Caco-2 (cell line): ENCODE data around the gene AGK. TPM values are rescaled to one million over a fixed set of nuclear protein-coding genes. Genes with fewer than 3 reads are reported as not detected.
A peak's percentile ranks its signal among the peaks of the same experiment; 100 is the strongest.

Source experiments
- BruUV-seq: library from RNA; stranded (reverse); fragments of 400-500 nt; replicated peaks from 2 replicates; lab custom pipeline; 2021; lab: Mats Ljungman, UMichigan
- CTCF ChIA-PET: fragments of 300-600 bp; sonication (Branson Sonifier 250); formaldehyde crosslinking; loops from one replicate; lab custom pipeline; 2022; ENCODE audit warnings: antibody characterized with exemption; lab: Charles Lee
- POLR2A ChIA-PET: fragments of 300-600 bp; sonication (Branson Sonifier 250); formaldehyde crosslinking; loops from one replicate; lab custom pipeline; 2022; ENCODE audit warnings: antibody characterized with exemption; lab: Charles Lee
- DNase-seq, 2 experiments: peaks; one replicate each; pipeline versions ENCODE4 v3.0.0 to v3.0.0-alpha.2; 2020 to 2022
- H3K27me3 ChIP-seq: replicated peaks from 2 replicates; pipeline ENCODE4 v1.6.0; 2011; ENCODE audit warnings: low read length; ENCODE audit not compliant: control insufficient read depth, insufficient read depth
- H3K36me3 ChIP-seq: 2 replicates; pipeline ENCODE4 v1.5.1; 2011; ENCODE audit warnings: low read length; ENCODE audit not compliant: control insufficient read depth, insufficient read depth
- H3K4me1 ChIP-seq: fragments of 250-450 bp; sonication (Bioruptor Pico); 2 replicates; pipeline ENCODE4 v1.5.1; 2020; ENCODE audit warnings: mild to moderate bottlenecking
- H3K4me3 ChIP-seq: 2 replicates; pipeline ENCODE4 v1.5.1; 2011; ENCODE audit warnings: low read depth, mild to moderate bottlenecking, control low read depth, low read length
- H3K9me3 ChIP-seq: fragments of 250-450 bp; sonication (Bioruptor Pico); 2 replicates; pipeline ENCODE4 v1.5.1; 2020; ENCODE audit warnings: mild to moderate bottlenecking, moderate library complexity
- H3K27ac Mint-ChIP-seq: one replicate; pipeline ENCODE4 v1.8.0; 2022; ENCODE audit warnings: mixed read lengths; ENCODE audit not compliant: unreplicated experiment
- H3K27me3 Mint-ChIP-seq: one replicate; pipeline ENCODE4 v1.8.0; 2022; ENCODE audit warnings: mixed read lengths; ENCODE audit not compliant: insufficient read depth, unreplicated experiment
- H3K36me3 Mint-ChIP-seq: one replicate; pipeline ENCODE4 v1.8.0; 2022; ENCODE audit warnings: mild to moderate bottlenecking, mixed read lengths; ENCODE audit not compliant: insufficient read depth, unreplicated experiment
- H3K4me1 Mint-ChIP-seq: one replicate; pipeline ENCODE4 v1.8.0; 2022; ENCODE audit warnings: low read depth, mixed read lengths; ENCODE audit not compliant: unreplicated experiment
- H3K4me3 Mint-ChIP-seq: one replicate; pipeline ENCODE4 v1.8.0; 2022; ENCODE audit warnings: mild to moderate bottlenecking, moderate library complexity, mixed read lengths; ENCODE audit not compliant: unreplicated experiment
- H3K9me3 Mint-ChIP-seq: one replicate; pipeline ENCODE4 v1.8.0; 2022; ENCODE audit warnings: mixed read lengths; ENCODE audit not compliant: unreplicated experiment
- CTCF ChIP-seq, 2 experiments: fragments of 200-600 bp in 1 of 2; IDR thresholded peaks; 1 replicate in 1 of 2; 2 replicates in 1 of 2; pipeline versions ENCODE4 v1.5.1 to v1.8.0; 2011 to 2022; ENCODE audit warnings: antibody characterized with exemption in 1 of 2, control low read depth in 1 of 2, inconsistent platforms in 1 of 2, low read depth in 1 of 2, low read length in 1 of 2, mild to moderate bottlenecking in 1 of 2, moderate library complexity in 1 of 2; ENCODE audit not compliant: insufficient read depth in 1 of 2, severe bottlenecking in 1 of 2, unreplicated experiment in 1 of 2
- intact Hi-C: fragments of 100-400 bp; cut with micrococcal nuclease; formaldehyde crosslinking; loops from one replicate; pipeline ENCODE4 v1.10.0; 2022; ENCODE audit not compliant: unreplicated experiment
- total RNA-seq: library from RNA; stranded (reverse); gene quantifications from 2 replicates; pipeline ENCODE4 v1.2.3, GENCODE V29; 2022

Gene AGK
- total RNA-seq, 1 experiment from 2014 or later = 32.3 TPM

GRCh38 chr7:141654551-141654950 is 103.3 kb downstream of the AGK start:
- Mint-ChIP-seq H3K4me3 (no peak overlapping the region), H3K27me3 (no peaks in the 10 kb centered on the region), H3K36me3 (peaks cover 25% of the 10 kb centered on the region), H3K27ac (no peak overlapping the region), H3K4me1 (peaks cover 6% of the 10 kb centered on the region), H3K9me3 (no peaks in the 10 kb centered on the region)
- intact Hi-C loops = loop anchor here (1.0 to 10.0 kb wide), 5 partner anchors 18 to 132 kb away; partner anchors contain the start of genes DENND11, SSBP1 and WEE2
- peak; percentile 76 to 77 for DNase-seq
- Histone ChIP-seq H3K9me3 (no peaks in the 10 kb centered on the region), H3K36me3 (no peaks in the 10 kb centered on the region; the same call in none of the 2 replicates), H3K27me3 (no peaks in the 10 kb centered on the region), H3K4me3 (no peak overlapping the region), H3K4me1 (peaks cover 5% of the 10 kb centered on the region; the same call in 1 of the 2 replicates)
- CTCF ChIA-PET = interaction anchor here (0.5 to 2.4 kb wide), 19 partner anchors 11 to 322 kb away, joined by 3 to 65 read pairs (median 4); partner anchors contain the start of genes DENND11, SSBP1, TAS2R5 and WEE2
- BruUV-seq = no TSS peak
- peak; percentile 64 to 89 for TF ChIP-seq CTCF (IDR thresholded peaks at IDR 0.05; ENCODE audit: insufficient read depth in 1 of 2, low read depth in 1 of 2, low read length in 1 of 2, severe bottlenecking in 1 of 2, unreplicated experiment in 1 of 2)
- POLR2A ChIA-PET = interaction anchor here (1.0 kb wide), 1 partner anchor 83 kb away, joined by 12 read pairs; the partner anchor contains the start of gene SSBP1

- Mint-ChIP-seq H3K36me3 (peaks cover 31% of the 10 kb centered on the region), H3K4me1 (peaks cover 3% of the 10 kb centered on the region), H3K4me3 (no peak overlapping the region), H3K9me3 (no peaks in the 10 kb centered on the region), H3K27me3 (no peaks in the 10 kb centered on the region), H3K27ac (no peak overlapping the region)
- ChIA-PET CTCF (interaction anchor here (0.6 kb wide), 1 partner anchor 572 kb away, joined by 6 read pairs; no protein-coding TSS in a partner anchor), POLR2A (no interaction called here)
- no peaks in the 10 kb centered on the region for H3K27me3 ChIP-seq
- no peak for TF ChIP-seq CTCF (IDR thresholded peaks at IDR 0.05; ENCODE audit: insufficient read depth in 1 of 2, low read depth in 1 of 2, low read length in 1 of 2, severe bottlenecking in 1 of 2, unreplicated experiment in 1 of 2)
- intact Hi-C loops = loop anchor here (10.0 kb wide), 1 partner anchor 45 kb away; the partner anchor contains the start of genes DENND11 and WEE2
- no peak overlapping the region for H3K4me3 ChIP-seq
- BruUV-seq = no TSS peak
- no peaks in the 10 kb centered on the region for H3K4me1 ChIP-seq
- H3K9me3 ChIP-seq = no peaks in the 10 kb centered on the region
- no peaks in the 10 kb centered on the region; the same call in 1 of the 2 replicates for H3K36me3 ChIP-seq
- DNase-seq = no peak
Measured at GRCh38 chr7:141659501-141659900, 108.3 kb downstream of the AGK start.

- POLR2A ChIA-PET = no interaction called here
- Mint-ChIP-seq H3K4me1 (no peaks in the 10 kb centered on the region), H3K4me3 (no peak overlapping the region), H3K27ac (peak overlapping the region; percentile 45), H3K36me3 (peaks cover 24% of the 10 kb centered on the region), H3K9me3 (no peaks in the 10 kb centered on the region), H3K27me3 (no peaks in the 10 kb centered on the region)
- Histone ChIP-seq H3K27me3 (no peaks in the 10 kb centered on the region), H3K36me3 (no peaks in the 10 kb centered on the region), H3K9me3 (no peaks in the 10 kb centered on the region), H3K4me1 (no peaks in the 10 kb centered on the region), H3K4me3 (no peak overlapping the region)
- CTCF ChIA-PET = interaction anchor here (0.6 to 0.9 kb wide), 2 partner anchors 77 to 572 kb away, joined by 4 to 6 read pairs; no protein-coding TSS in a partner anchor
- BruUV-seq = no TSS peak
- TF ChIP-seq CTCF (IDR thresholded peaks at IDR 0.05; ENCODE audit: insufficient read depth in 1 of 2, low read depth in 1 of 2, low read length in 1 of 2, severe bottlenecking in 1 of 2, unreplicated experiment in 1 of 2) = no peak
- DNase-seq = no peak
- intact Hi-C loops = no loop called here
Measured at GRCh38 chr7:141660259-141660658, 109.0 kb downstream of the AGK start.
